Keratinocyte (primary cell): ENCODE results near the gene S100A4.

Experiments used
- EZH2 ChIP-seq: IDR thresholded peaks from one replicate; pipeline ENCODE4 v1.6.1; 2012; ENCODE audit warnings: inconsistent platforms, mild to moderate bottlenecking, low read length, moderate library complexity
- TF ChIP-seq, protein P1 (sequence below), 3 experiments: IDR thresholded peaks in 1 of 3; conservative IDR thresholded peaks in 1 of 3; optimal IDR thresholded peaks in 1 of 3; 2 replicates in 2 of 3; 3 replicates in 1 of 3; pipeline versions ENCODE3 to v1.5.1; 2011; ENCODE audit warnings: low read length in 3 of 3, mild to moderate bottlenecking in 3 of 3, moderate library complexity in 2 of 3, control low read depth in 1 of 3, inconsistent platforms in 1 of 3; ENCODE audit not compliant: insufficient read depth in 2 of 3; ENCODE audit errors: extremely low read depth in 1 of 3

DNA sequence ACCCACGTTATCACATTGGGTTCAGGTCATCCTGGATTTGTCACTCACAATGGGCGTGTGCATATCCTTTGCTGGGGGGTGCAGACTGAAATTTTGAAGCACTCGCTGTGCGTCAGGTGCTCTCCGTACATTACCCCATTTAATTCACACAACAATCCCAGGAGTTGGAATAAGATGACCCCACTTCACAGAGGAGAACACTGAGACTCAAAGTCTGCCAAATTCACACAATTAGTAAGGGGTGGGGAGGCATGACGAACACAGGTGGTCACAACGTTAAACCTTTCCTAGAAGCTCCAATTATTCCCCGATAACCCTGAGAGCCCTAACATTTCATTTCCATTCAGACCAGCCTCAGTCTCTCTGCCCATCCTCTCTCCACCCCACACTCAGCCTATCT lies 23.9 kb upstream of the S100A4 start:
- TF ChIP-seq, protein P1, sequence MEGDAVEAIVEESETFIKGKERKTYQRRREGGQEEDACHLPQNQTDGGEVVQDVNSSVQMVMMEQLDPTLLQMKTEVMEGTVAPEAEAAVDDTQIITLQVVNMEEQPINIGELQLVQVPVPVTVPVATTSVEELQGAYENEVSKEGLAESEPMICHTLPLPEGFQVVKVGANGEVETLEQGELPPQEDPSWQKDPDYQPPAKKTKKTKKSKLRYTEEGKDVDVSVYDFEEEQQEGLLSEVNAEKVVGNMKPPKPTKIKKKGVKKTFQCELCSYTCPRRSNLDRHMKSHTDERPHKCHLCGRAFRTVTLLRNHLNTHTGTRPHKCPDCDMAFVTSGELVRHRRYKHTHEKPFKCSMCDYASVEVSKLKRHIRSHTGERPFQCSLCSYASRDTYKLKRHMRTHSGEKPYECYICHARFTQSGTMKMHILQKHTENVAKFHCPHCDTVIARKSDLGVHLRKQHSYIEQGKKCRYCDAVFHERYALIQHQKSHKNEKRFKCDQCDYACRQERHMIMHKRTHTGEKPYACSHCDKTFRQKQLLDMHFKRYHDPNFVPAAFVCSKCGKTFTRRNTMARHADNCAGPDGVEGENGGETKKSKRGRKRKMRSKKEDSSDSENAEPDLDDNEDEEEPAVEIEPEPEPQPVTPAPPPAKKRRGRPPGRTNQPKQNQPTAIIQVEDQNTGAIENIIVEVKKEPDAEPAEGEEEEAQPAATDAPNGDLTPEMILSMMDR (optimal IDR thresholded peaks at IDR 0.05 in 1 of 3, IDR thresholded peaks at IDR 0.05 in 1 of 3, conservative IDR thresholded peaks at IDR 0.05 in 1 of 3; ENCODE audit: extremely low read depth in 1 of 3, insufficient read depth in 2 of 3, low read length in 3 of 3) = no peak
- TF ChIP-seq EZH2 = no peak
